B cell (primary cell): ENCODE measurements around the gene SLC1A2. TPM values are rescaled to one million over a fixed set of nuclear protein-coding genes. Genes with fewer than 3 reads are reported as not detected.

ENCODE experiments used
- ATAC-seq: fragments of 200-7000 bp; cut with Tn5 transposase; one replicate; pipeline ENCODE4 v1.10.0; 2021; ENCODE audit warnings: low read depth, mild to moderate bottlenecking, moderate number of reproducible peaks, moderate library complexity
- CTCF ChIA-PET: fragments of 350-600 bp; sonication (Branson Sonifier 250); formaldehyde crosslinking; loops from one replicate; lab custom pipeline; 2021; ENCODE audit warnings: antibody characterized with exemption, inconsistent platforms; lab: Charles Lee
- POLR2A ChIA-PET: fragments of 350-600 bp; sonication (Branson Sonifier 250); formaldehyde crosslinking; loops from one replicate; lab custom pipeline; 2021; ENCODE audit warnings: antibody characterized with exemption; lab: Charles Lee
- DNase-seq: peaks from one replicate; pipeline ENCODE4 v3.0.0; 2013
- H2AFZ ChIP-seq: 2 replicates; pipeline ENCODE4 v1.6.1; 2012; ENCODE audit warnings: mild to moderate bottlenecking, low read depth, low read length; ENCODE audit not compliant: insufficient read depth, poor library complexity, severe bottlenecking
- H3K27ac ChIP-seq, 2 donors: 1 replicate in 1 of 2; 2 replicates in 1 of 2; pipeline ENCODE4 v1.5.1; 2012 to 2013; ENCODE audit warnings: low read length in 2 of 2, mild to moderate bottlenecking in 2 of 2, moderate library complexity in 1 of 2
- H3K27me3 ChIP-seq, 4 experiments: fragments of 200-600 bp in 1 of 4; sonication (generic) in 1 of 4; replicated peaks in 1 of 4; 1 replicate in 2 of 4; 2 replicates in 2 of 4; pipeline versions ENCODE4 v1.6.1 to v1.7.0; 2013 to 2016; ENCODE audit warnings: low read length in 3 of 4, mild to moderate bottlenecking in 2 of 4, mixed read lengths in 1 of 4, moderate library complexity in 1 of 4; ENCODE audit not compliant: insufficient read depth in 4 of 4, control insufficient read depth in 3 of 4; ENCODE audit errors: control extremely low read depth in 1 of 4
- H3K36me3 ChIP-seq, 2 experiments: replicated peaks in 1 of 2; 1 replicate in 1 of 2; 2 replicates in 1 of 2; pipeline versions ENCODE4 v1.6.1 to v1.7.1; 2013; ENCODE audit warnings: low read length in 1 of 2; ENCODE audit not compliant: insufficient read depth in 2 of 2, control insufficient read depth in 1 of 2; ENCODE audit errors: control extremely low read depth in 1 of 2, extremely low read depth in 1 of 2
- H3K4me1 ChIP-seq, 2 donors: fragments of 200-600 bp in 1 of 2; sonication (generic) in 1 of 2; 1 replicate in 1 of 2; 2 replicates in 1 of 2; pipeline versions ENCODE4 v1.5.1 to v1.6.1; 2013 to 2017; ENCODE audit warnings: low read length in 2 of 2; ENCODE audit not compliant: control insufficient read depth in 2 of 2, insufficient read depth in 2 of 2
- H3K4me2 ChIP-seq: replicated peaks from 2 replicates; pipeline ENCODE3; 2012; ENCODE audit warnings: mild to moderate bottlenecking, low read depth, low read length; ENCODE audit not compliant: poor library complexity, severe bottlenecking
- H3K4me3 ChIP-seq, 5 experiments: fragments of 200-600 bp in 1 of 5; sonication (generic) in 1 of 5; 1 replicate in 3 of 5; 2 replicates in 2 of 5; pipeline versions ENCODE4 v1.5.1 to v1.7.0; 2011 to 2016; ENCODE audit warnings: low read length in 4 of 5, mild to moderate bottlenecking in 4 of 5, low read depth in 2 of 5, control low read depth in 1 of 5, moderate library complexity in 1 of 5; ENCODE audit not compliant: insufficient read depth in 1 of 5; ENCODE audit errors: control extremely low read depth in 1 of 5, extremely low read depth in 1 of 5
- H3K79me2 ChIP-seq: fragments of 200-600 bp; sonication (generic); one replicate; pipeline ENCODE4 v1.6.0; 2016; ENCODE audit warnings: low read length; ENCODE audit not compliant: control insufficient read depth, insufficient read depth
- H3K9ac ChIP-seq: fragments of 200-600 bp; sonication (generic); 2 replicates; pipeline ENCODE4 v1.6.1; 2017; ENCODE audit warnings: mild to moderate bottlenecking, low read length, moderate library complexity
- H3K9me3 ChIP-seq, 3 donors: one replicate each; pipeline versions ENCODE4 v1.6.1 to v1.7.1; 2013; ENCODE audit warnings: low read length in 2 of 3; ENCODE audit not compliant: control insufficient read depth in 2 of 3, insufficient read depth in 1 of 3; ENCODE audit errors: control extremely low read depth in 1 of 3
- H4K20me1 ChIP-seq: 2 replicates; pipeline ENCODE4 v1.6.0; 2012; ENCODE audit warnings: mild to moderate bottlenecking, low read length; ENCODE audit not compliant: insufficient read depth, control insufficient read depth, poor library complexity, severe bottlenecking
- H3K27ac Mint-ChIP-seq: one replicate; pipeline ENCODE4 v1.8.0; 2021; ENCODE audit warnings: mixed read lengths
- H3K27me3 Mint-ChIP-seq: one replicate; pipeline ENCODE4 v1.8.0; 2021; ENCODE audit warnings: mixed read lengths
- H3K4me1 Mint-ChIP-seq: one replicate; pipeline ENCODE4 v1.8.0; 2021; ENCODE audit warnings: mixed read lengths
- H3K4me3 Mint-ChIP-seq: one replicate; pipeline ENCODE4 v1.8.0; 2021; ENCODE audit warnings: mixed read lengths
- H3K9me3 Mint-ChIP-seq: one replicate; pipeline ENCODE4 v1.8.0; 2022; ENCODE audit warnings: mixed read lengths; ENCODE audit not compliant: insufficient read depth
- EZH2 ChIP-seq: IDR thresholded peaks from 2 replicates; pipeline ENCODE4 v1.6.1; 2012; ENCODE audit warnings: borderline replicate concordance, low read depth, mild to moderate bottlenecking, moderate library complexity, low read length; ENCODE audit not compliant: insufficient read depth, poor library complexity, severe bottlenecking
- WGBS: methylation state at CpG from one replicate; pipeline ENCODE4 v1.1.5; 2013; ENCODE audit warnings: missing lambda C conversion rate; ENCODE audit not compliant: insufficient coverage; 5-methylcytosine and 5-hydroxymethylcytosine counted together
- intact Hi-C: fragments of 100-400 bp; cut with micrococcal nuclease; formaldehyde crosslinking; loops from one replicate; pipeline ENCODE4 v1.10.0; 2022
- polyA plus RNA-seq: library from polyadenylated mRNA; depleted of rRNA; stranded (reverse); fragments of >200 nt; gene quantifications from 2 replicates; pipeline ENCODE4 v1.2.3, GENCODE V29; 2012
- total RNA-seq, 2 donors: library from RNA; stranded (reverse); fragments of 120-200 nt in 1 of 2; gene quantifications; 1 replicate in 1 of 2; 2 replicates in 1 of 2; pipeline versions ENCODE4 v1.2.3 to v1.2.4, GENCODE V29; 2013 to 2022
- TF ChIP-seq, protein P1 (sequence below): fragments of 200-600 bp; IDR thresholded peaks from one replicate; pipeline ENCODE4 v1.8.0; 2022; ENCODE audit warnings: antibody characterized with exemption, mild to moderate bottlenecking

Gene SLC1A2
- total and polyA plus RNA-seq, 2 donors (not counting 1 experiment from before 2014, with no cell fraction given) = not detected

DNA sequence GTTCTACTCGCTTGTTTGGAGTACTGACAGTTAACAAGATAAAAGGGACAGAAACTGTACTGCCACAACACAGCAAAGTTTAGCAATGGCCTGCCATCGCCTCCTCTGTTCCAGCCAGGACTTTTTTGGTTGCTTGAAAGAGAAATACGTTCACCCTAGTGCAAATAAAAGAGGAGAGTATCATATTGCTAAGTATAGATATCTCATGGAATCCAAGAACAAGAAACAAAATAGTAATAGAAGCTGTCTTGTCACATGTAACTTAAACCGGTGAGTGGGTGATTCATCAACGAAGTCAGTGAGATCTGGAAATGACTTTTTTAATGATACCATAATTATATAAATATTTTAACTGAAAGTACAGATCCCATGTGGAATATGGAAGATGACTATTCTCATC is 35.4 kb downstream of the SLC1A2 start:
- no peaks in the 10 kb centered on the region for H3K36me3 ChIP-seq
- Mint-ChIP-seq H3K4me3 (no peak overlapping the region), H3K4me1 (peaks cover 3% of the 10 kb centered on the region), H3K27me3 (no peaks in the 10 kb centered on the region), H3K27ac (no peak overlapping the region), H3K9me3 (no peaks in the 10 kb centered on the region)
- ATAC-seq (no peak), DNase-seq (no peak)
- WGBS = no CpG with 5 or more reads among the region's 5 CpGs
- no peaks in the 10 kb centered on the region for H3K27me3 ChIP-seq
- POLR2A ChIA-PET = no interaction called here
- H3K4me2 ChIP-seq = no peak overlapping the region
- H3K27ac ChIP-seq = no peak overlapping the region
- H3K9ac ChIP-seq = no peak overlapping the region
- CTCF ChIA-PET = interaction anchor here (1.1 to 11.8 kb wide), 2 partner anchors 457 to 458 kb away, joined by 4 to 248 read pairs; no protein-coding TSS in a partner anchor
- H3K79me2 ChIP-seq = no peaks in the 10 kb centered on the region
- no peak for TF ChIP-seq EZH2
- TF ChIP-seq, protein P1, sequence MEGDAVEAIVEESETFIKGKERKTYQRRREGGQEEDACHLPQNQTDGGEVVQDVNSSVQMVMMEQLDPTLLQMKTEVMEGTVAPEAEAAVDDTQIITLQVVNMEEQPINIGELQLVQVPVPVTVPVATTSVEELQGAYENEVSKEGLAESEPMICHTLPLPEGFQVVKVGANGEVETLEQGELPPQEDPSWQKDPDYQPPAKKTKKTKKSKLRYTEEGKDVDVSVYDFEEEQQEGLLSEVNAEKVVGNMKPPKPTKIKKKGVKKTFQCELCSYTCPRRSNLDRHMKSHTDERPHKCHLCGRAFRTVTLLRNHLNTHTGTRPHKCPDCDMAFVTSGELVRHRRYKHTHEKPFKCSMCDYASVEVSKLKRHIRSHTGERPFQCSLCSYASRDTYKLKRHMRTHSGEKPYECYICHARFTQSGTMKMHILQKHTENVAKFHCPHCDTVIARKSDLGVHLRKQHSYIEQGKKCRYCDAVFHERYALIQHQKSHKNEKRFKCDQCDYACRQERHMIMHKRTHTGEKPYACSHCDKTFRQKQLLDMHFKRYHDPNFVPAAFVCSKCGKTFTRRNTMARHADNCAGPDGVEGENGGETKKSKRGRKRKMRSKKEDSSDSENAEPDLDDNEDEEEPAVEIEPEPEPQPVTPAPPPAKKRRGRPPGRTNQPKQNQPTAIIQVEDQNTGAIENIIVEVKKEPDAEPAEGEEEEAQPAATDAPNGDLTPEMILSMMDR = no peak
- no peaks in the 10 kb centered on the region for H3K4me1 ChIP-seq
- intact Hi-C loops = no loop called here
- no peaks in the 10 kb centered on the region for H3K9me3 ChIP-seq
- H4K20me1 ChIP-seq = no peaks in the 10 kb centered on the region
- no peak overlapping the region for H2AFZ ChIP-seq
- no peak overlapping the region for H3K4me3 ChIP-seq

DNA sequence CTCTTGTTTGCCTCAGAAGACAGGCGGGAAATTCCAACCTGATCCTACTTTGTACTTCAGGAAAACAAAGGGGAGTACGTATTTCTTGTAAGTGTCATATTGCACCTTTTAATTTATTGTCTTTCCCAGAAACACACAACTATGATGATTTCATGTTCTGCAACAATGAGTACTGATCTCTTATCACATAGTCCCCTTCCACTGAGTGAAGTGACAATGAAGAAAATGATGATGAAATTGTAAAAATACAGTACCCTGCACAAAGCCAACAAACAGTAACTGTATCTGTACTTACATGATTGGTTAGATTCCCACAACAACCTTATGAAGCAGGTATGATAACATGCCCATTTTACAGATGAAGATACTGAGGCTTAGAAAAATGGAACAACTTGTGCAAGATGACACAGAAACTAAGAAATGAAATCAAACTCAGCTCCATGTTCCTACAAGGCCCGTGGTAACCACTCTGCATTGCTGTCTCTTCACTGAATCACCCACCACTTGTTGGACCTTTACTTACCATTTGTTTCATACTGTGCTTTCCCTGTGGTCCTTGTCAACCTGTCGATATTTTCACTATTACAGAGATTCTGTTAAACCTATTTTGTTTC is 37.5 kb downstream of the SLC1A2 start:
- no peak overlapping the region for H3K27ac Mint-ChIP-seq
- no peak overlapping the region for H3K9ac ChIP-seq
- no peaks in the 10 kb centered on the region for H3K36me3 ChIP-seq
- no peaks in the 10 kb centered on the region for H3K27me3 ChIP-seq
- no peak overlapping the region for H3K4me3 ChIP-seq
- no peak for ATAC-seq
- no peaks in the 10 kb centered on the region for H3K79me2 ChIP-seq
- H3K4me1 ChIP-seq = no peaks in the 10 kb centered on the region
- H3K27me3 Mint-ChIP-seq = no peaks in the 10 kb centered on the region
- ChIA-PET CTCF (interaction anchor here (1.0 to 1.3 kb wide), 2 partner anchors 10 to 13 kb away, joined by 3 read pairs; no protein-coding TSS in a partner anchor), POLR2A (no interaction called here)
- 89% methylated on average over 2 of the region's 4 CpGs for WGBS
- no peak overlapping the region for H3K4me2 ChIP-seq
- H4K20me1 ChIP-seq = no peaks in the 10 kb centered on the region
- TF ChIP-seq, protein P1 = no peak
- TF ChIP-seq EZH2 = no peak
- no peak overlapping the region for H2AFZ ChIP-seq
- DNase-seq = no peak
- H3K9me3 ChIP-seq = no peaks in the 10 kb centered on the region
- H3K4me1 Mint-ChIP-seq = no peaks in the 10 kb centered on the region
- H3K9me3 Mint-ChIP-seq = no peaks in the 10 kb centered on the region
- H3K27ac ChIP-seq = no peak overlapping the region
- intact Hi-C loops = no loop called here
- H3K4me3 Mint-ChIP-seq = no peak overlapping the region
